Keratinocyte (primary cell): ENCODE measurements around the gene KRTAP5-10.
"Not testable (repeated sequence)": the region's sequence is repeated elsewhere in the genome, so short reads cannot be mapped to it uniquely, and the experiment has no call there.

Experiments
- CTCF ChIP-seq, 3 experiments: IDR thresholded peaks in 1 of 3; conservative IDR thresholded peaks in 1 of 3; optimal IDR thresholded peaks in 1 of 3; 2 replicates in 2 of 3; 3 replicates in 1 of 3; pipeline versions ENCODE3 to v1.5.1; 2011; ENCODE audit warnings: low read length in 3 of 3, mild to moderate bottlenecking in 3 of 3, moderate library complexity in 2 of 3, control low read depth in 1 of 3, inconsistent platforms in 1 of 3; ENCODE audit not compliant: insufficient read depth in 2 of 3; ENCODE audit errors: extremely low read depth in 1 of 3
- EZH2 ChIP-seq: IDR thresholded peaks from one replicate; pipeline ENCODE4 v1.6.1; 2012; ENCODE audit warnings: inconsistent platforms, mild to moderate bottlenecking, low read length, moderate library complexity

- TF ChIP-seq CTCF (optimal IDR thresholded peaks at IDR 0.05 in 1 of 3, IDR thresholded peaks at IDR 0.05 in 1 of 3, conservative IDR thresholded peaks at IDR 0.05 in 1 of 3; ENCODE audit: extremely low read depth in 1 of 3, insufficient read depth in 2 of 3, low read length in 3 of 3); EZH2: not testable (repeated sequence)
Measured at GRCh38 chr11:71613931-71614330, 48.6 kb downstream of the KRTAP5-10 start.
